Right forelimb (tissue), 1 donor: ENCODE measurements around the gene CYP2U1.
A peak's percentile ranks its signal among the peaks of the same experiment; 100 is the strongest.
"Not testable (repeated sequence)": the region's sequence is repeated elsewhere in the genome, so short reads cannot be mapped to it uniquely, and the experiment has no call there.

Source experiments
- DNase-seq: peaks from one replicate; pipeline ENCODE4 v3.0.0-alpha.2; 2018

CYP2U1 gene

DNA sequence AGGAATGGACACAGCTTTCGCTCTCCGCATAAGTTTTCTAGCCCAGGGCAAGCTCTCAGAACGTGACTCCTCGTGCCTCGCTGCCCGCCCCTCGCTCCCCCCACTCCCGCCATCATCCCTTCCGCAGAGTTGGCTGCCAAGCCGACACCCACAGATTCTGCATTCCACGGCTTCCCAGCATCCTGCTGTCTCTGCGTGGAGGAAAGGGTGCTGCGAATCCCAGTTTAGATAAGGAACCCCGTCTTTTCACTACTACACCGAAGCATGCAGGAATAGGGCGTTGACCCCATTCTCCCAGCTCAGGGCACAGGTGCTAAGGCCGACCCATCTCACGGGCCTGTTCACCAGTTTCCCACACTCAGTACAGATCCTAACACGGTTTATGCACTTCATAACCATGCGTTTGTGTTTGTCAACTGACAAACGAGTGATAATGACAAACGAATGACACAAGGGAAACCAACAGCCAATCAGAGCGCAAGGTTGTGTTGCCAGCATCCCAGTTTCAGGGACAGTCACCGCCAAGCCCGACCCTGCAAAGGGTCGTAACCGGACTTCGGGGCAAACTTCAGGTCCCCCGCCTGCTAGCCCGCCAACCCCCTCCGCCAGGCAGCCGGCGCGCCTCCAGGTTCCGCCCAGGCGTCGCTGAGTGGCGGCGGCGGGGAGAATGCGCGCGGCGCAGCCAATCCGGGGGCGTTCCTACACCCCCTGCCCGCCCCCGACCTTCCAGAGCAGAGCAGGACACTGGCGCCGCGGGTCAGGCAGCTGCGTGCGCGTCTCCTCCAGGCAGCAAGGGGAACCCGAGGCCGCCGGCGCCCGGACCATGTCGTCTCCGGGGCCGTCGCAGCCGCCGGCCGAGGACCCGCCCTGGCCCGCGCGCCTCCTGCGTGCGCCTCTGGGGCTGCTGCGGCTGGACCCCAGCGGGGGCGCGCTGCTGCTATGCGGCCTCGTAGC lies at the start of gene CYP2U1:
CYP2U1 (plus strand) TSS at position 729 of the 954 bp plus-strand sequence; CDS start at position 824, 95 bp downstream.
- DNase-seq: peak; percentile 89

DNA sequence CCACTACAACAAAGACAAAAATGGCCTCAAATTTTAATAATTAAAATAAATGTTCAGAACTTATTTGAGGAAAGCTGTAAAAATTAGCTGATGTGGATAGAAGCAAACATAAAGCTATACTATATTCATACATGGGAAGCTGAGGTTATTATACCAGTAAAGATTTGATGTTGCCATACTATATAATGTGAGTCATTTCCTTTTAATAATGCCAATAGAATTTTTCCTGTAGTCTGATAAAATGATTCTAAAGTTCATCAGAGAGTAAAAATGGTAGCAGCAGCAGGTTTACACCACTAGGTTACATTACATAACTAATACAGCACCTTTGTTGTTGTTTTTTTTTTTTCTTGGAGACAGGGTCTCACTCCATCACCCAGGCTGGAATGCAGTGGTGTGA lies 45.5 kb upstream of the CYP2U1 start:
- no peak for DNase-seq

DNA sequence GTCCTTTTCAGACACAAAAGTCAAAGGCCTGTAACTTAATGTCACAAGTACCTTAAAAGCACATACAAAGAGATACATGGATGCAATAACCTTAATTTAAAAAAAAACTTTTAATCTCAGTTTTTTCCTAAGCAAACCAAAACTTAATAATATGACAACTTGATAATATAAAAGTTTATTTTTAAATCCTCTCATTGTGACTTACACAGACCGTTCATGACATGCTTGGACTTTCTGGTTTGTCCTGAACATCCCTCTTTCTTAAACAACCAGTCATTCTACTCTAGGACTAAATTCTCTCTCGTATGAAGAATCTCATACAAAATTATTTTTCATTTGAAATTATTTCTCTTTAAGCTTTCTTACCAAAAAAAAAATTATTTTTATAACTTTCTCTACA lies 43.1 kb upstream of the CYP2U1 start:
- DNase-seq: no peak

DNA sequence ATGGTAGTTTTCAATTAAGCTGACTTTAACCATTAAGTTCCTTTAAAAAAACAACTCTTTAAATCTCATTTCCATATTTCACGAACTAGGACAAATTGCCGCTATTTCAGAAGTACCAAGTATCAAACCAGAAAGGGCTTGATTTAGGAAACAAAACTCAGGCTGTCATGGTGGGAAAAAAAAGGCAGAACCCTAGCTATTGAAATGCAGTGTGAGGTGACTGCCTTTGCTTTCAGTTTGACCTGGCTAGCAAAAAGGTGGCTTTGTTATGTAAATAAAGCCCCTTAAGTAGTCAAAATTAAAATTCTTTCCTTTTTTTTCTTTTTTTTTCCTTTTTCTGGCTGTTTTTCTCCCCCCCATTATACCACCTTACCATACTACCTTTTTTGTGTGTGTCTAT lies 40.6 kb upstream of the CYP2U1 start:
- DNase-seq: no peak

DNA sequence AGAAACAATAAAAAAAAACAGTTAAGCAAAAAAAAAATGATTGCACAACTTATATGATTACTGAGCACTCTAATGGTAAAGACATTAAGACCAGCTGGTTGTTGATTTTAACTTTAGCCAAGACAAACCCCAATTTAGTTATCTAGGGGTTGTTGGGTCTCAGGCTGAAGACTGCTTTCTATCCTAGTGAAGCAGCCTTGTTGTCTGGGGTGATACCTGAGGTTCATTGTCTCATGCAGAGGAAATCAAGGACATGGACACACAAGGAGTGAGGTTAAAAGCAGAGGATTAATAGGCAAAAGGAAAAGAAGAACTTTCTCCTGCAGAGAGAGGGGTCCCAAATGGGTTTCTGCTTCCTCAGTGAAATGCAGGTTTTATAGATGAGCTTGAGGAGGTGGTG lies 40.0 kb upstream of the CYP2U1 start:
- DNase-seq: no peak

DNA sequence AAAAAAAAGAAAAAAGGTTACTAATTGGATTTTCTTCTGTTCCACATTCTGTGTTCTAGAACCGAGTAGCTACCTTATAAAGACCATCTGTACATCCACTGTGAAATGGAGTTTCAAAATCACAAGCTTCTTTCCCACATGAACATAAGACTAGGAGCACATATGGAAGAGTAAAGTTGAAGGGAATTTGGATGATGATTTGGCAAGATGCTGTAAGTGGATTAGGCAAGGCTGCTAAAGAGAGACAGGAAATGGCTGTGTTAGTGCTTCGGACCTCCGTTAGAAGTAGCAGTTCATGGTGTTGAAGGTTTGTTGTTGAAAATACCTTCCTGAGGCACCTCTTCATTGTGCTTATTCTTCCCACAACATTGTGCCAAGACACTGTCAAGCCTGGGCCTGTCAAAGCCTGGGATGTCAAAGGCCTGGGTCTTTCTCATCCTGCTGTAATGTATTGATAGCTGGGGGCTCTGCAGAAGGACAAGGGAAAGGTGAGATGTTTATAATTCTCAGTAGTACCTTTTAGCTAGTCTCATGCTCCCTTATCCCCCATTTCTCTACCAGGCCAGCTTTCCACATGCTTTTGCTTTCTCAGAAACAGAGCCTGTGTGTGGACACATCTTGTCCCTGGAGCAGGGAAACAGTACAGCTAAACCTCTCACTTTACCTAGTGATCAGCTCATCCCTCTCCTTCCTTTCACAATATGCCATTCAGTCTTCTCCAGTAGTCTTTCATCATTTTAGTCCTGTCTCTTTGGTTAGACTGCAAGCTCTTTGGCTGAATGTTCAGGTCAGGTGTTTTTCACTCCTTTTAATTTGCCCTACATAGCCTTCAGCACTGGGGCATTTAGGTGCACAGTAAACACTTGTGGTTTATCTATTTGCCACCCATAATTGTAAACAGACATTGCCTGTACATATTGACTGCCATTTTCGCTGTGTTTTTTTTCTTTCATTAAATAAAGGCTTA lies 37.9 kb upstream of the CYP2U1 start:
- DNase-seq: no peak

DNA sequence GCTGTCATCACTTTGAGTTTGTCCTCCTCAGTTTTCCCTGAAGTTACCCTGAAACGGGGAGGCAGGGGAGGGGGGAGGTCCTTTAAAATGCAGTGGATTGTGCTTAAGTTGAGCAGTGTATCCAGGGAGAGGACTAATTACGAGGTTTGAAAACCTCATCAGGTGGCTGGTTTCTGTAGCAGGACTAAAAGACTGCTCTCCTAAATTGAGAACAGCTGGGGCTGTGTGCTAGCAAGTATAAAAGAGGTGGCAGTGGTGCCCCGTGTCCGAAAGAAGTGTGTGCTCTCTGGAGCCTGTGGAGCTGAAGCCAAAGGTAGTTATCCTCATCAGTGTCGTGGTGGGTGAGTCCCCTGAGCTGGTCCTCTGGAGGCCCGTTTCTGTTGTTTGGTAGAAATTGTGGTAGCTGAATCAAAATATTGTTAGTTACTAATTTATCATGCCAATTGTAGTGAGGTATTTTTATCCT lies 37.2 kb upstream of the CYP2U1 start:
- no peak for DNase-seq

DNA sequence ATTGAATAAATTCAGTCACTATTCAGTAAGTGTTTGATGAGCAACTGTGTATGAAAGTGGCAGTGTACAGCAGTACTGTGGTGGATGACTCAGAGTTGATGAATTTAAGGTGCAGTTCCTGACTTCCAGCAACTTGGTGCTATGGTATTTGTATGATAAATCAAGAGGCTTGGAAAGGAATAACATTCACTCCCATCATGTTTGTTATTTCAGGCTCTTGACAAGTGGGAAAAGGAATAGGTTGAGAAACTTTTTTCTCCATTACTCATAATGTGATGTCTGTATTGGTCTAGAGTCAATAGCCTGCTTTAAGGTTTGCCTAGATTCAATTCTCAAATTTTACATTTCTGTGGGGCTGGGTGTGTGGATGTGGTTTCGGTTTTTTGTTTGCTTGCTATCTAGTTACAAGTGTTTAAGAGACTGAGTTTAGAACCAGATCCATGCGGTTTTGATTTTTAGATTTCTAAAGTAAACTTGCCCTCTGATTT lies 35.1 kb upstream of the CYP2U1 start:
- no peak for DNase-seq

DNA sequence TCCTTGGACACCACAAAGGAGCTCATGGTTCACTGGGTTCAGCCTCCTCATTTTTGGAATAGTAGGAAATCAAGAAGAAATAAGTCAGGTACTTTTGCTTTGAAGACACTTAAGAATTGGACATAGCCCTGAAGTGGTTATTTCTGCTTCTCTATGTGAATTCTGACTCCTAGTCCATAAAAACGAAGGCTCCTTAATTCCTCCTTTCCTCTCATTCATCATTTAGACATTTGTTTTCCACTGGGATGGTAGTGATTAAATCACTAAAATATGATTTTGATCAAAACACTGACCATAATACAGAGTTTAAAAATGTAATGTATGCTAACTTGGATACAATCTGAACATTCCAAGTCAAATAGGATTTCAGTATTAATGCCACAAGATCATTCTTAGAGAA lies 34.7 kb upstream of the CYP2U1 start:
- no peak for DNase-seq

DNA sequence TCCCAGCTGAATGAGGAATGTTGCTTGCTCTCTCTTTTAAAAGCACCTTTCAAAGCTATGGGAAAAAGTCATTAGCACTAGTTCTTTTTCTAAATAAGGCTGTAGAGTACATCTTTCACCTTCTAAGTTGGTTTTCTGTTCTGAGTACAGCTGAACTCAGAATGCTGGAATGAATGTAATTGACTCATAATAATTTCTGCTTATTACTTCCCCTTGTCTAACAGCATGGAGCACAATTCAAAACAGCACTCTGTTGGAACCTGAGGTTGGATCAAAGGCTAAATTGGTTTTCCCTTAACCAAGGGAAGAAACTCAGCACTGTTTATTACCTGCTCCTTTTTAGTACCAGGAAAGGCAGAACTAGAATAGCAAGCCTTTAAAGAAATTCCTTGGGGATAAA lies 33.5 kb upstream of the CYP2U1 start:
- no peak for DNase-seq

DNA sequence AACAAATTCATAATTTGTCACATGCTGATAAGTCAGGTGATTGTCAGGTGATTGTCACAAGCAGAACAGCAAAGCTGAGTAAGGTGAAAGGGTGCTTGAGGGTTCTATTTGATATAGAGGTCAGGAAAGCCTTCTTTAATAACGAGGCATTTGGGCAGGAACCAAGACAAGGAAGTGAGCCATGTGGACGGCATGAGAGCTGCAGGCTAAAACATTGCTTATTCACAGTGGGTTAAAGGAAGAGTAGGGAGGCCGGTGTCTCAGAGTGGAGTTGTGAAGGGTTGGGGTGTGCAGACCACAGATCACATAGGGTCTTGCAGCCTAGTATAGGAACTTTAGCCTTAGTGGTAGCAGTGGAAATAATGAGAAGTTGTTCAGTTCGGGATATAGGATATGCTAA lies 31.3 kb upstream of the CYP2U1 start:
- DNase-seq: no peak

DNA sequence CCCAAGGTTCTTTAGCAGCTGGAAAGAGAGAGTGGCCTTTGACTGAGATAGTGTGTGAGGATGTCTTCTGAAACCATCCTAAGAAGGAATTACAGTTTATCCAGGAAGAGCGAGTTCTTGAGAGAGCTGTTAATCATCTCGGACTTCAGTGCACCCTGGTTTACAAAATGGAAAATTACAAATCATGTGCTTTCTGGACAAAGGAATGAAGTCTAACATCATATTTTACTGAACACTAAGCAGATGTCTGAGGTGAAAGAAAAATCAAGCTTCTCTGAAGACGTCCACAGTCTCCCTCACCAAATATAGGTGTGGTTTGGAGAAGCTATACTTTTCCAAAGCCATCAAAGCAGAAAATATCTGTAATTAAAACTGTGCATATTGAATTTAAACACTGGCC lies 30.8 kb upstream of the CYP2U1 start:
- no peak for DNase-seq

DNA sequence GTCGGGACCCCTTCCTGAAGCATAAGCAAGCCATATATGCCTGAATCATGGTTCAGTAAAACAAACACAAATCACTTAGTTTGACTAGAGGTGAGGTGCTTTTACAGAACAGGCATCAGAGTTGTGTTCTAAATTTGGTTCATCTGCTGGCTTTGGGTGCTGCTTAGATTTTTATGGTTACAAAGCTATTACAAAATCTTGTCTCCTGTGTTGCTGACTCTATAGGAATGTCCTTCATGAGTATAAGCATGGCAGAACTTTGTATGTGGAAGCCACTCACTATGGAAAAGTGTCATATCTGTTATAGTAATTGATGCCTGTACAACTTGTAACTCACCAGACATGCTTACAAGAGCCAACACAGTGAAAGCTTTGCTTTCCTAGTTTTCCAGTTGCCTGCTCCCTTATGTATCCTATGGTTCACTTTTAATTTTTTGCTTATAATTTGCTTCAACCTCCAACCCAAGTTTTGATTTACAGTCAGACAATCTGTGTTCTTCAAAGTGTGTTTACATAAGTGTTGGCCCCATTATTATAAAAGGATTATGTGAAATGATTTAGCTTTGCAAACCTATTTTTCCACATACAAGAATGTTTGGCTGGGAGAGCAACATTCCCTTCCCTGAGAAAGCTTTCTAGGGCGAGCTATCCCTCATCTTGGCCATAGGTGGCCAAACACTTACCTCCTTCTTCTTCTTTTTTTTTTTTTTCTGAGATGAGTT lies 30.0 kb upstream of the CYP2U1 start:
- no peak for DNase-seq

DNA sequence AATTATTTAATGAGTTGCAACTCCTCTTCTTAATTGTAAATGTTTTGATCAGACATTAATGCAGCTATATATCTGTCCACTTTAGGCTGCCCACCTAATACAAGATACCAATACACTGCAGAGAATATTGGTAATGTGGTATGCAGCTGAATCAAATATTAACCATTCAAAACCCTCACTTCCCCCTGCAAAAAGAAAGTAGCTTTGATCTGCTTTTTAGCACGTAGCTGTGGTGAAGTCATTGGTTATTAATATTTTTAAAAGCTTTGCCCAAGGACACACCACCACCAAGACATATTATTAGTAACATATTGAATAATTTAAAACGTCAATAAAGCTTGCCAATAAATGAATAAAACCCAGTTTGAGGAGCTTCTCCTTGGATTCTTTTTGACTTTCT lies 28.6 kb upstream of the CYP2U1 start:
- no peak for DNase-seq

DNA sequence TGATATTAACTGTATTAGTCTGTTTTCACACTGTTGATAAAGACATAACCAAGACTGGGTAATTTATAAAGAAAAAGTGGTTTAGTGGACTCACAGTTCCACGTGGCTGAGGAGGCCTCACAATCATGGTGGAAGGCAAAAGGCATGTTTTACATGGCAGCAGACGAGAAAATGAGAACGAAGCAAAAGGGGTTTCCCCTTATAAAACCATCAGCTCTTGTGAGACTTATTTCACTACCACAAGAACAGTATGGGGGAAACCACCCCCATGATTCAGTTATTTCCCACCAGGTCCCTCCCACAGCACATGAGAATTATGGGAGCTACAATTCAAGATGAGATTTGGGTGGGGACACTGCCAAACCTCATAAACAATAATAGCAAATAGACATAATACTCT lies 26.3 kb upstream of the CYP2U1 start:
- not testable (repeated sequence) for DNase-seq

DNA sequence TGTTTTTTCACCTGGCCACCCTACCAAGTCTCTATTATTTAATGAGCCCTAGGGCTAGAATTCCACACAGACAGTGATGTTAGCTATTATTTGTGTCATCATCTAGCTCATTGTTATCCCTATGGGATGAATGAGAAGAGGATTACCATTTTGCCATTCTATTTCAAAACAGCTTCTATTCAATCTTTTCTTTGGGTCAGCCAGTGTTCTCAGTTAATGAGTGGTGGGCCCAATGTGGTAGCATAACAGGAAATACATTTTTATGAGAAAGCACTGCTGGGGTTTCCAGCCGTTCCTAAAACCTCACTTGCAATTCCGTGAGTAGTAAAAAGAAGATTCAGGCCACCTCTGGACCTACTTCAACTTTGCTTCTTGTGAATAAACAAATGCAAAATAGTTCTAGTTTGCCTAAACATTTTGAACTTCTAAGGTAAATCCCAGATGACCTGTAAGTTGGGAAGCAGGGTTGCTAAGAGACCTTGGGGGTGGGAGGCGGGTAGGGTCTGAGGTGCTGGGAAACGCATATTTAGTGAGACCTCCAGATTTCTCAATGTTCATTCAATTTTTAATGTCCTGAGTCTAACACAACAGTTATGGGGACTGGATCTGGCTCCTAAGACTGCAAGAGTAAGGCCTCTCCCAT lies 24.8 kb upstream of the CYP2U1 start:
- DNase-seq: no peak

DNA sequence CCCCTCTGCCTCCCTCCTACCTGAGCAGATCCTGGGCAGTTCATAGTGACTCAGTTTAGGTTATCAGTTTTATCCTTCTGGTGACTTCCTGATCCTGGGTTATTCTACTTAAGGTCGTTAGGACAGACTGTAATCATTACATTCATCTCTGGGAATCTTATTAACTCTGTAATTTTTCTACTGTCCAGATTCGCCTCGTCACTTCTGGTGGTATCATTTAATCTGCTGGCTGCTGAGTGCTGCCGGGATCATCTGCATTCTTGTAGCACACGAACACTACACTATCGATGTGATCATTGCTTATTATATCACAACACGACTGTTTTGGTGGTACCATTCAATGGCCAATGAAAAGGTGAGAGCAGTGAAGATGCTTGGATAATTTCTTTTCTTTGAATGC lies 23.0 kb upstream of the CYP2U1 start:
- no peak for DNase-seq

DNA sequence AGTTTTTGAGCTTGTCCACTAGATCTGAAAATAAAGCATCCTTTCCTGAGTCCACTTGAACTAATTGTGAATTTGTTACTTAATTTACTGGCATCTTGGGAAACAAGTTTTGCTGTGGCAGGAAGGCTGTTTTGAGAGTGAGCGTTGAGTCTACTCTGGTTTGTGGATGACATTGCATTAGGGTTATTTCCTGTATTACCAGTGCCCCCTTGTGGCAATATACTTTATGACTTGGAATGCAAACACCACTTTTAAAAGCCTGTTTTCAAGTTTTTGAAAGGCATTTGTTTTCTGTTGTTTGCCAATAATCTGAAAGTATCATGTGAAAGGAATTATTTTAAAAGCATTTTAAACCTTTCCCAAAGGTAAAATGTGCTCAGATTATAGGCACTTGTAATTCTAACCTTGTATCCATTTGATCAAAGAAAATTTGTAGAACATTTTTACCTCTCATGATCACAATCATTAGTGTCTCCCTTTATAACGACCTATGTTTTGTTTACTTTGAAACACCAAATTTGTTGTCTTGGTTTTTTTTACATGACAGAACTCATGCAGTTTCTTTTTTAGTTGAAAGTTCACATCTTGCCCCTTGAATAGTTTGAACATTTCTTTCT lies 18.0 kb upstream of the CYP2U1 start:
- no peak for DNase-seq

DNA sequence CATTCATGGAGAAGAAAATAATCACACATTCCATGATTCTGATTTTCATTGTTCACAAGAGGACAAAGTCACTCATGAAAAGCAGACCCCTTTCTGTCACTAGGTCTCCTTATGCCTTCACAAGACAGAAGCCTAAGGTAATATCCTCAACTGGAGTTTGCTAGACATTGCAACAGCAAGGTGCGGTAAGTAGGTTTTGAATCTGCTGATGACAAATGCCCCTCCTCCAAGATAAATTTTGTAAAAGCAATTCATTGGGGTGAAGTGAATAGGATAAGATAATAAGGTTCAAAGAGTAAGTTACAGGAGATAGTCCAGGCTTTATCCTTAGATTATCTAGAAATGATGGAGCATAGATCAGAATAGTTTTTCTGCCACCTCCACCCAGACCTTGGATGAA lies 16.1 kb upstream of the CYP2U1 start:
- no peak for DNase-seq

DNA sequence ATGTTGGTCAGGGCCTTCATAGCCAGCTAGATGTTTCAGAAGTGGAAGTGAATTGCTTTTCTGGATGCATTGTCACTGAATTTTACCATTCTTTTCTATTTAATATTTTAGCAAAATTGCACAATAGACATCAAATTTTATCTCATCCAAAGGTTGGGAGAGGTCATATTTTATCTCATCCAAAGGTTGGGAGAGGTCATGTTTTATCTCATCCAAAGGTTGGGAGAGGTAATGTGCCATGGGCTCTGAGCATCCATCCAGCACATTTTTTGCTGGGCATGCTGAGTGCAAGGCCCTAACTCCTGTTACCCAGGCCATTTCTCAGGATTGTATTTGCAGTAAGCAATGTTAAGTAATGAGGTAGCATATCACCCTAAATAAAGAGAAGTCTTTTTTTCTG lies 14.7 kb upstream of the CYP2U1 start:
- DNase-seq: no peak

DNA sequence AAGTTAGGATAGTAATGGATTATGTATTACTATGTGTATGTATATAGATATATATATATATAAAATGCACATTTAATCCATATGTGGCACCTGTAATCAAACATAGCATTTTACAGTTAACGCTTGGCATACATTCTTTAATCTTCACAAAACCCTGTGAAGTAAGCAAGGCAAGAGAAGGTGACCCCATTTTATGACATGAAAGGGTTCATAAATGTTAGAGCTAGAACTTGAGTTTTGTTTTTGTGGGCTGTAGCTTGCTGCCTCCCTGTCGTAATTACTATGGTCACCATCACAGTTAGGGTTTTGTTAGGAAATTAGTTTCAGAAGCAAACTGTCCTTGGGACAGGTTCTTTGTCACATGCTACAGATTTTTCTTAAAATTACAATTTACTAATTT lies 13.8 kb upstream of the CYP2U1 start:
- DNase-seq: no peak
